Nephron progenitor cell (in vitro differentiated cells): ENCODE measurements around the gene ALDH1L2.
"Not testable (repeated sequence)": the region's sequence is repeated elsewhere in the genome, so short reads cannot be mapped to it uniquely, and the experiment has no call there.

Source experiments
- DNase-seq: peaks from one replicate; pipeline ENCODE4 v3.0.0; 2021
- H3K27ac Mint-ChIP-seq: 2 replicates; pipeline ENCODE4 v1.8.0; 2021; ENCODE audit warnings: mild to moderate bottlenecking, moderate library complexity, mixed read lengths
- H3K27me3 Mint-ChIP-seq: 2 replicates; pipeline ENCODE4 v1.8.0; 2021; ENCODE audit warnings: mild to moderate bottlenecking, low read depth, mixed read lengths; ENCODE audit not compliant: poor library complexity
- H3K36me3 Mint-ChIP-seq: 2 replicates; pipeline ENCODE4 v1.8.0; 2021; ENCODE audit warnings: low read depth, mixed read lengths
- H3K4me1 Mint-ChIP-seq: 2 replicates; pipeline ENCODE4 v1.8.0; 2021; ENCODE audit warnings: mixed read lengths
- H3K4me3 Mint-ChIP-seq: 2 replicates; pipeline ENCODE4 v1.8.0; 2021; ENCODE audit warnings: mild to moderate bottlenecking, moderate library complexity, mixed read lengths
- H3K9me3 Mint-ChIP-seq: 2 replicates; pipeline ENCODE4 v1.8.0; 2021; ENCODE audit warnings: mild to moderate bottlenecking, moderate library complexity, mixed read lengths
- CTCF ChIP-seq: fragments of 200-600 bp; sonication (generic); IDR thresholded peaks from 2 replicates; pipeline ENCODE4 v1.5.0; 2021; ENCODE audit warnings: antibody characterized with exemption

Gene ALDH1L2

GRCh38 chr12:104990950-104991349, 93.3 kb downstream of the ALDH1L2 start:
- Mint-ChIP-seq H3K4me3 (no peak overlapping the region), H3K27me3 (peaks cover 3% of the 10 kb centered on the region), H3K9me3 (peaks cover 9% of the 10 kb centered on the region), H3K27ac (peak overlapping the region; percentile 40), H3K36me3 (peaks cover 81% of the 10 kb centered on the region), H3K4me1 (peaks cover 17% of the 10 kb centered on the region)
- no peak for TF ChIP-seq CTCF
- no peak for DNase-seq

DNA sequence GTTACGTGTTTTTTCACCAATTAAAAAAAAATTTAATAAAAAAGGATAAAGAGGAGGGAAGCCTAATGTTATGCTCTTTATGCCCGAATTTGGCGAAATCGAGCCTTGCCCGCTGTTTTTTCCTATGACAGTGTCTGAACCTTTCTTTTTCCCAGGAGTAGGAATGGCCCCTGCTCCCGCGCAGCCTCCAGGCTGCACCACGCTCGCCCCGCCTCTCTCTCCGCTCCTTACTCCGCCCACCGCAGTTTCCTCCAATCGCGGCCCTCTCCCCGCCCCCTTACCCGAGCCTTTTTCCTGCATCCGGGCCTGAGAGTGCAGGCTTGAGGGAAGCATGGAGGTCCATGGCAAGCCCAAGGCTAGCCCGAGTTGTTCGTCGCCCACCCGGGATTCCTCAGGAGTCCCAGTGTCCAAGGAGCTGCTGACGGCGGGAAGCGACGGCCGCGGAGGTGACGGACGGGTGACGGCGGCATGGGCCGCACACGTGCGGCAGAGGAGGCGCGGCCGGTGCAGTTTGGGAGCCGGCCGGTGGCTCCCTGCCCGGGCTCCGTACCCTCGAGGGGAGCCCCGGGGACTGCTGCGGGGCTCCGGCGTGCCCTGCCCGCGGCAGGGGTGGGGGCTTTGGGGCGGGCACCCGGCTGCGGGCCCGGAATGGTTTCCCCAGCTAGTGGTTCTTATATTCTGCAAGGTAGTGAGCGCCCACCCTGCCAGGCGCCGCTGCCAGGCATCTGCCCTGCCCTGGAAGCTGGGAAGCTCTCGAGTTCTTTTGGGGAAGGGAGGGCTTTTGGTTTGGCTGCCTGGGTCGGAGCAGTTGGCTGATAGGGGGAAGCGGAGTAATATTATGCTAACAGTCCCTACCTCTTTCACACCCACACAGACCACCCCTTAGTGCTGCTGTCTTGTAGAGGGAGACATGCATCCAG, 98.0 kb downstream of the ALDH1L2 start, which contains the start of gene NOPCHAP1:
TSS of gene NOPCHAP1 (plus strand) at position 295 of the 920 bp plus-strand sequence. CDS start at position 332, 37 bp downstream.
- DNase-seq: peak; percentile 95
- Mint-ChIP-seq H3K4me1 (peaks cover 17% of the 10 kb centered on the region), H3K27me3 (peaks cover 15% of the 10 kb centered on the region), H3K4me3 (peak within 1 kb of the TSS; percentile 89), H3K27ac (no peak within 1 kb of the TSS), H3K9me3 (peaks cover 9% of the 10 kb centered on the region), H3K36me3 (peaks cover 41% of the 10 kb centered on the region)
- no peak for TF ChIP-seq CTCF

- Mint-ChIP-seq H3K9me3 (peaks cover 9% of the 10 kb centered on the region), H3K4me1 (peaks cover 17% of the 10 kb centered on the region), H3K27me3 (peaks cover 15% of the 10 kb centered on the region), H3K36me3 (peaks cover 30% of the 10 kb centered on the region), H3K27ac (no peak overlapping the region), H3K4me3 (peak overlapping the region; percentile 86)
- TF ChIP-seq CTCF: no peak
- DNase-seq: no peak
These were observed 99.1 kb downstream of the ALDH1L2 start for GRCh38 chr12:104985206-104985605.

- H3K4me3 Mint-ChIP-seq, H3K27ac Mint-ChIP-seq, DNase-seq: not testable (repeated sequence)
These were observed 106.6 kb downstream of the ALDH1L2 start for GRCh38 chr12:104977688-104978087.

DNA sequence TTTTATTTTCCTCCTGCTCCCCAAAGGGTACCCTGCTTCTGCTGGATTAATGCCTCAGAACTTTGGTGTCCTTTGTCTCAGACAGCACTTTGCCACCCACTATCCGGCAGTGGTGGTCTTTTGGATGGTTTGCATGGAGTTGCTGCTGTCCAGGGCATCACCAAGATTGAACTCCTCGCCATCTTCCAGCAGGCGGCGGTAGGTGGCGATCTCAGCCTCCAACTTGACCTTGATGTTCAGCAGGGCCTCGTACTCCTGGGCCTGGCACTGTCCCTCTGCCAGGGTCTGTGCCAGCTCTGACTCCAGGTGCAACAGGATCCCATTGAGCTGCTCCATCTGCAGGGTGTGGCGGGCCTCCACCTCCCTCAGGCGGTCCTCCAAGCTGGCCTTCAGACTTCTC, 107.6 kb downstream of the ALDH1L2 start:
- no peak for DNase-seq
- no peak for TF ChIP-seq CTCF
- Mint-ChIP-seq H3K27me3 (peaks cover 11% of the 10 kb centered on the region), H3K4me1 (no peaks in the 10 kb centered on the region), H3K4me3 (no peak overlapping the region), H3K36me3 (no peaks in the 10 kb centered on the region), H3K27ac (no peak overlapping the region), H3K9me3 (no peaks in the 10 kb centered on the region)

More at GRCh38 chr12:104977688-104978087, 106.6 kb downstream of the ALDH1L2 start:
- H3K27me3 Mint-ChIP-seq: peaks cover 11% of the 10 kb centered on the region
- not testable (repeated sequence) for H3K36me3 Mint-ChIP-seq, H3K4me1 Mint-ChIP-seq, H3K9me3 Mint-ChIP-seq

DNA sequence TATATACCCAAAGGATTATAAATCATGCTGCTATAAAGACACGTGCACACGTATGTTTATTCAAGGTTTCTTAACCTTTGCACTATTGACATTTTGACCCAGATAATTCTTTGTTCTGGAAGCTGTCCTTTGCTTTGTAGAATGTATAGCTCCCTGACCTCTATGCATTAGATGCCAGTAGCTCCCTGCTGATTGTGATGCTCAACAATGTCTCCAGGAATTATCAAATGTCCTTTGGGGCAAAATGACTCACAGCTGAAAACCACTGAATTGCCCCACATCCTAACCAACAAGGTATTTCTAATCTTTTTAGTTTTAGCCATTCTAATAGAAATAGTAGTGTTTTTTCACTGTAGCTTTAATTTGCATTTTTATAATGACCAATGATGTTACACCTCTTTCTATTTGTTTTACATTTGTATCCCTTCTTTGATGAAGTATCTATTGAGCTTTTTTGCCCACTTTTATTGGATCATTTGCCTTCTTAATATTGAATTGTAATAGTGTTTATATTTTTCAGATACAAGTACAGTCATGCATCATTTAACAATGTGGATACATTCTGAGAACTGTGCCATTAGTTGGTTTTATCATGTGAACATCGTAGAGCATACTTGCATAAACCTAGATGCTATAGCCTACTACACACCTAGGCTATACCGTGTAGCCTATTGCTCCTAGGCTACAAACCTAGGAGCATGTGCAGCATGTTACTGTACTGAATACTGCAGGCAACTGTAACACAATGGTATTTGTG, 108.5 kb downstream of the ALDH1L2 start:
- no peaks in the 10 kb centered on the region for H3K4me1 Mint-ChIP-seq
- no peaks in the 10 kb centered on the region for H3K9me3 Mint-ChIP-seq
- H3K36me3 Mint-ChIP-seq: no peaks in the 10 kb centered on the region
- H3K27me3 Mint-ChIP-seq: peaks cover 11% of the 10 kb centered on the region
- H3K27ac Mint-ChIP-seq: no peak overlapping the region
- TF ChIP-seq CTCF: no peak
- DNase-seq: no peak
- no peak overlapping the region for H3K4me3 Mint-ChIP-seq
